H1 (cell line): ENCODE data around the gene B3GALT6. TPM values are rescaled to one million over a fixed set of nuclear protein-coding genes. Genes with fewer than 3 reads are reported as not detected.

Source experiments
- CBX5 ChIP-seq: fragments of 300-800, 300-1000 bp; sonication (generic); IDR thresholded peaks from 2 replicates; pipeline ENCODE4 v1.7.1; 2016; ENCODE audit warnings: antibody characterized with exemption, low read length, low read depth
- GABPA ChIP-seq: IDR thresholded peaks from 2 replicates; pipeline ENCODE4 v1.6.1; 2011; ENCODE audit warnings: mild to moderate bottlenecking, low read length, moderate library complexity, borderline replicate concordance; ENCODE audit not compliant: insufficient read depth
- SIN3A ChIP-seq, 2 experiments: IDR thresholded peaks in 1 of 2; conservative IDR thresholded peaks in 1 of 2; 2 replicates each; pipeline ENCODE4 v1.6.1; 2011 to 2012; ENCODE audit warnings: low read length in 2 of 2, improper control_type of control experiment in 1 of 2, low read depth in 1 of 2, mild to moderate bottlenecking in 1 of 2
- SIX5 ChIP-seq: IDR thresholded peaks from 2 replicates; pipeline ENCODE4 v1.6.1; 2011; ENCODE audit warnings: mild to moderate bottlenecking, low read depth, low read length
- YY1 ChIP-seq: IDR thresholded peaks from 2 replicates; pipeline ENCODE4 v1.6.1; 2011; ENCODE audit warnings: low read depth, mild to moderate bottlenecking, low read length
- ZNF274 ChIP-seq: IDR thresholded peaks from 2 replicates; pipeline ENCODE4 v1.7.0; 2012; ENCODE audit warnings: low read length, borderline replicate concordance; ENCODE audit errors: extremely low read depth
- polyA plus RNA-seq, 7 experiments: library from polyadenylated mRNA; depleted of rRNA in 3 of 7; stranded (reverse) in 5 of 7; unstranded in 2 of 7; fragments of >200 nt in 5 of 7; fragments of 200-250 nt in 2 of 7; gene quantifications; 1 replicate in 5 of 7; 2 replicates in 1 of 7; 4 replicates in 1 of 7; pipeline versions ENCODE4 v1.2.1 to v1.2.3, GENCODE V29; 2011 to 2013; ENCODE audit warnings: missing spikeins in 2 of 7, mixed read lengths in 2 of 7
- total RNA-seq: library from RNA; stranded (reverse); fragmentation: NEBNext Ultra II Directional; extraction: Animal tissue kit (Norgen Biotek cat#: 25700); gene quantifications from 2 replicates; pipeline ENCODE4 v1.2.1, GENCODE V29; 2021
- TF ChIP-seq, protein P1 (sequence below): IDR thresholded peaks from 2 replicates; pipeline ENCODE4 v1.6.1; 2012; ENCODE audit warnings: low read length, inconsistent platforms

The B3GALT6 gene
- total and polyA plus RNA-seq, 2 of the 8 experiments (the other 6 are each of a cell fraction or from before 2014, with no cell fraction given), result 18.4 to 20.4 TPM

DNA sequence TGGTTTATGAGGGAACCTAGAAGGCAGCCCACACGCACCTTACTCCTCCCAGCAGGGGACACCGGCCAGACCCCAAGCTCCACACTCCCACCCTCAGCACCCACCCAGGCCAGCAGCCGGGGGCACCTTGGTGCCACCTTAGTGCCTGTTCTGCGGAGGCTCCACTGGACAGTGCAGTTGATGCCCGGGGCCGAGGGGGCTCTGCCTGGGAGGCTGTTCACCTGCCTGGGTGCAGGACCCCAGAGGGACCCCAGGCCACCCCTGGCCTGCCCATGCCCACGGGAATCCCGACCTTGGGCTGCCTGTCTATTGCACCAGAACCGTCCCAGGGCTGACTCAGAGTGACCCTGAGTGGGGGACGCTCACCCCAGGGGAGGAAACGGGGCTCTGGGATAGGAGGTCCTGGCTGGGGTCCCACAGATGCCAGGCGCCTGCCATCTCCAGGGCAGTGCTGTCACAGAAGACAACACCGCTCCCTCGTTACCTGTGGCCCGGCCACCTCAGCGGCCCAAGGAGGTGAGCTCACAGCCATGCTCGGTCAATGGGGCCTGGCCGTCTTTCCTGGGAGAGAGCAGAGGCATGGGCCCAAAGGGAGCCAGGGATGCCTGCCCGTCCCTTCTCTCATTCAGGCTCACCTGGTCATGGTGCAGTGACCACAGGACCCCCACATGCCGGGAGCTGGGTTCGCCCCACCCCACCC lies 48.9 kb downstream of the B3GALT6 start (continued):
- TF ChIP-seq GABPA (no peak), CBX5 (no peak), YY1 (no peak), SIX5 (no peak), ZNF274 (no peak), SIN3A (conservative IDR thresholded peaks at IDR 0.05 in 1 of 2, IDR thresholded peaks at IDR 0.05 in 1 of 2; ENCODE audit: low read depth in 1 of 2, low read length in 2 of 2) (no peak)
- TF ChIP-seq, protein P1, sequence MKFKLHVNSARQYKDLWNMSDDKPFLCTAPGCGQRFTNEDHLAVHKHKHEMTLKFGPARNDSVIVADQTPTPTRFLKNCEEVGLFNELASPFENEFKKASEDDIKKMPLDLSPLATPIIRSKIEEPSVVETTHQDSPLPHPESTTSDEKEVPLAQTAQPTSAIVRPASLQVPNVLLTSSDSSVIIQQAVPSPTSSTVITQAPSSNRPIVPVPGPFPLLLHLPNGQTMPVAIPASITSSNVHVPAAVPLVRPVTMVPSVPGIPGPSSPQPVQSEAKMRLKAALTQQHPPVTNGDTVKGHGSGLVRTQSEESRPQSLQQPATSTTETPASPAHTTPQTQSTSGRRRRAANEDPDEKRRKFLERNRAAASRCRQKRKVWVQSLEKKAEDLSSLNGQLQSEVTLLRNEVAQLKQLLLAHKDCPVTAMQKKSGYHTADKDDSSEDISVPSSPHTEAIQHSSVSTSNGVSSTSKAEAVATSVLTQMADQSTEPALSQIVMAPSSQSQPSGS, result no peak
